K562 (cell line): ENCODE data around the gene MEGF9.

ENCODE experiments used
- NBN ChIP-seq: fragments of 450-650 bp; IDR thresholded peaks from 2 replicates; pipeline ENCODE4 v1.6.1; 2016; ENCODE audit warnings: low read depth, mild to moderate bottlenecking
- POLR2A ChIP-seq: fragments of 450-650 bp; conservative IDR thresholded peaks from 2 replicates; pipeline ENCODE4 v1.6.1; 2016
- SNIP1 ChIP-seq: fragments of 450-650 bp; IDR thresholded peaks from 2 replicates; pipeline ENCODE4 v1.7.1; 2017; ENCODE audit warnings: low read depth, mild to moderate bottlenecking
- TCF7L2 ChIP-seq: fragments of 150-350 bp; IDR thresholded peaks from 2 replicates; pipeline ENCODE4 v1.6.1; 2016; ENCODE audit warnings: low read depth, mild to moderate bottlenecking, low read length, moderate library complexity
- ZFP1 ChIP-seq: fragments of 450-650 bp; formaldehyde crosslinking; IDR thresholded peaks from 2 replicates; pipeline ENCODE4 v1.4.0; 2020; ENCODE audit warnings: mild to moderate bottlenecking, mixed read lengths
- ZNF282 ChIP-seq: sonication (generic); formaldehyde crosslinking; IDR thresholded peaks from 2 replicates; pipeline ENCODE4 v1.8.1; 2023; ENCODE audit warnings: missing genetic modification reagents
- TF ChIP-seq, protein P1 (sequence below), 3 experiments: IDR thresholded peaks in 2 of 3; conservative IDR thresholded peaks in 1 of 3; 2 replicates each; pipeline ENCODE4 v1.5.1; 2011 to 2012; ENCODE audit warnings: low read length in 3 of 3, mild to moderate bottlenecking in 3 of 3, control low read depth in 2 of 3, improper control_type of control experiment in 1 of 3, inconsistent platforms in 1 of 3, low read depth in 1 of 3, mixed read lengths in 1 of 3, moderate library complexity in 1 of 3; ENCODE audit not compliant: insufficient read depth in 2 of 3

GRCh38 chr9:120745278-120745677 lies 31.0 kb upstream of the MEGF9 start:
- TF ChIP-seq, protein P1, sequence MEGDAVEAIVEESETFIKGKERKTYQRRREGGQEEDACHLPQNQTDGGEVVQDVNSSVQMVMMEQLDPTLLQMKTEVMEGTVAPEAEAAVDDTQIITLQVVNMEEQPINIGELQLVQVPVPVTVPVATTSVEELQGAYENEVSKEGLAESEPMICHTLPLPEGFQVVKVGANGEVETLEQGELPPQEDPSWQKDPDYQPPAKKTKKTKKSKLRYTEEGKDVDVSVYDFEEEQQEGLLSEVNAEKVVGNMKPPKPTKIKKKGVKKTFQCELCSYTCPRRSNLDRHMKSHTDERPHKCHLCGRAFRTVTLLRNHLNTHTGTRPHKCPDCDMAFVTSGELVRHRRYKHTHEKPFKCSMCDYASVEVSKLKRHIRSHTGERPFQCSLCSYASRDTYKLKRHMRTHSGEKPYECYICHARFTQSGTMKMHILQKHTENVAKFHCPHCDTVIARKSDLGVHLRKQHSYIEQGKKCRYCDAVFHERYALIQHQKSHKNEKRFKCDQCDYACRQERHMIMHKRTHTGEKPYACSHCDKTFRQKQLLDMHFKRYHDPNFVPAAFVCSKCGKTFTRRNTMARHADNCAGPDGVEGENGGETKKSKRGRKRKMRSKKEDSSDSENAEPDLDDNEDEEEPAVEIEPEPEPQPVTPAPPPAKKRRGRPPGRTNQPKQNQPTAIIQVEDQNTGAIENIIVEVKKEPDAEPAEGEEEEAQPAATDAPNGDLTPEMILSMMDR (IDR thresholded peaks at IDR 0.05 in 2 of 3, conservative IDR thresholded peaks at IDR 0.05 in 1 of 3; ENCODE audit: insufficient read depth in 2 of 3, low read depth in 1 of 3, low read length in 3 of 3), result no peak
- TF ChIP-seq POLR2A (no peak), NBN (no peak), ZFP1 (CRISPR knock-in tag) (no peak), SNIP1 (no peak), ZNF282 (CRISPR knock-in tag) (no peak), TCF7L2 (no peak)
